Breast epithelium (tissue), 4 donors: ENCODE measurements around the gene ATXN1. TPM values are rescaled to one million over a fixed set of nuclear protein-coding genes. Genes with fewer than 3 reads are reported as not detected.

Experiments
- DNase-seq, 2 donors: peaks; one replicate each; pipeline ENCODE4 v3.0.0-alpha.2; 2019; ENCODE audit warnings: low spot score in 2 of 2
- H3K27ac ChIP-seq, 2 donors: fragments of 200-600 bp; sonication (generic) in 1 of 2; one replicate each; pipeline ENCODE4 v1.5.1; 2016 to 2019; ENCODE audit warnings: mild to moderate bottlenecking in 1 of 2
- H3K27me3 ChIP-seq, 2 donors: fragments of 200-600 bp; sonication (generic) in 1 of 2; one replicate each; pipeline versions ENCODE4 v1.5.1 to v1.6.0; 2017 to 2019; ENCODE audit warnings: control low read depth in 1 of 2, mild to moderate bottlenecking in 1 of 2
- H3K36me3 ChIP-seq: fragments of 200-600 bp; one replicate; pipeline ENCODE4 v1.5.1; 2019
- H3K4me1 ChIP-seq, 2 donors: fragments of 200-600 bp; sonication (generic); one replicate each; pipeline ENCODE4 v1.5.1; 2016 to 2019; ENCODE audit warnings: control low read depth in 1 of 2
- H3K4me3 ChIP-seq, 3 donors: fragments of 200-600 bp; sonication (generic); 1 replicate in 2 of 3; 2 replicates in 1 of 3; pipeline ENCODE4 v1.5.1; 2016 to 2019; ENCODE audit warnings: mild to moderate bottlenecking in 3 of 3, moderate library complexity in 2 of 3
- H3K9me3 ChIP-seq, 2 donors: fragments of 200-600 bp; sonication (generic) in 1 of 2; one replicate each; pipeline ENCODE4 v1.5.1; 2016 to 2019; ENCODE audit warnings: control low read depth in 1 of 2
- CTCF ChIP-seq, 3 donors: fragments of 450-650 bp; IDR thresholded peaks; one replicate each; pipeline ENCODE4 v1.5.1; 2016 to 2017; ENCODE audit warnings: antibody characterized with exemption in 3 of 3, mild to moderate bottlenecking in 3 of 3, moderate library complexity in 3 of 3
- POLR2A ChIP-seq: fragments of 450-650 bp; IDR thresholded peaks from one replicate; pipeline ENCODE4 v1.6.1; 2016; ENCODE audit warnings: antibody characterized with exemption, mild to moderate bottlenecking, moderate library complexity
- POLR2AphosphoS5 ChIP-seq, 3 donors: sonication (generic); formaldehyde crosslinking; IDR thresholded peaks; one replicate each; pipeline ENCODE4 v1.6.1; 2017; ENCODE audit warnings: antibody characterized with exemption in 3 of 3
- intact Hi-C: fragments of 100-400 bp; cut with DNase I; formaldehyde crosslinking; loops from one replicate; pipeline ENCODE4 v1.15.1; 2023; ENCODE audit warnings: low total_unique reads
- total RNA-seq, 3 donors: library from RNA; depleted of rRNA; stranded (reverse); fragments of >200 nt; gene quantifications; one replicate each; pipeline ENCODE4 v1.1.0, GENCODE V29; 2016

ATXN1 gene
- total RNA-seq, 3 donors from 2014 or later = 26.7 to 63.2 (median 37.4) TPM

GRCh38 chr6:16572943-16573342, 188.3 kb downstream of the ATXN1 start:
- no peak for DNase-seq
- TF ChIP-seq CTCF (IDR thresholded peaks at IDR 0.05) (no peak), POLR2AphosphoS5 (IDR thresholded peaks at IDR 0.05) (no peak), POLR2A (no peak)
- no peaks in the 10 kb centered on the region for H3K36me3 ChIP-seq
- no peaks in the 10 kb centered on the region for H3K9me3 ChIP-seq
- intact Hi-C loops = no loop called here
- H3K27ac ChIP-seq = no peak overlapping the region
- no peak overlapping the region for H3K4me3 ChIP-seq
- H3K27me3 ChIP-seq = no peaks in the 10 kb centered on the region
- no peaks in the 10 kb centered on the region for H3K4me1 ChIP-seq

- H3K9me3 ChIP-seq = no peaks in the 10 kb centered on the region
- no peak for DNase-seq
- intact Hi-C loops = no loop called here
- TF ChIP-seq CTCF (IDR thresholded peaks at IDR 0.05) = no peak
- TF ChIP-seq POLR2AphosphoS5 (IDR thresholded peaks at IDR 0.05) = no peak
- no peak for TF ChIP-seq POLR2A
- no peaks in the 10 kb centered on the region for H3K27me3 ChIP-seq
- no peaks in the 10 kb centered on the region for H3K36me3 ChIP-seq
- no peak overlapping the region for H3K4me3 ChIP-seq
- H3K4me1 ChIP-seq = no peaks in the 10 kb centered on the region
- no peak overlapping the region for H3K27ac ChIP-seq
These were observed 188.9 kb downstream of the ATXN1 start for GRCh38 chr6:16572317-16572716.

- intact Hi-C loops = no loop called here
- H3K4me3 ChIP-seq = no peak overlapping the region
- TF ChIP-seq POLR2AphosphoS5 (IDR thresholded peaks at IDR 0.05) (no peak), POLR2A (no peak), CTCF (IDR thresholded peaks at IDR 0.05) (no peak)
- H3K9me3 ChIP-seq = no peaks in the 10 kb centered on the region
- no peak for DNase-seq
- no peak overlapping the region for H3K27ac ChIP-seq
- no peaks in the 10 kb centered on the region for H3K36me3 ChIP-seq
- no peaks in the 10 kb centered on the region for H3K4me1 ChIP-seq
- H3K27me3 ChIP-seq = no peaks in the 10 kb centered on the region
These were observed 190.3 kb downstream of the ATXN1 start for GRCh38 chr6:16570946-16571345.

GRCh38 chr6:16570221-16570553, 191.1 kb downstream of the ATXN1 start:
- H3K4me1 ChIP-seq = no peaks in the 10 kb centered on the region
- H3K9me3 ChIP-seq = no peaks in the 10 kb centered on the region
- TF ChIP-seq CTCF (IDR thresholded peaks at IDR 0.05) (no peak), POLR2A (no peak), POLR2AphosphoS5 (IDR thresholded peaks at IDR 0.05) (no peak)
- no peak overlapping the region for H3K4me3 ChIP-seq
- no peak overlapping the region for H3K27ac ChIP-seq
- no peaks in the 10 kb centered on the region for H3K36me3 ChIP-seq
- intact Hi-C loops = no loop called here
- H3K27me3 ChIP-seq = no peaks in the 10 kb centered on the region
- no peak for DNase-seq

GRCh38 chr6:16568128-16568527, 193.1 kb downstream of the ATXN1 start:
- H3K9me3 ChIP-seq = no peaks in the 10 kb centered on the region
- H3K27ac ChIP-seq = no peak overlapping the region
- no peak for DNase-seq
- no peaks in the 10 kb centered on the region for H3K4me1 ChIP-seq
- TF ChIP-seq POLR2A = no peak
- TF ChIP-seq POLR2AphosphoS5 (IDR thresholded peaks at IDR 0.05) = no peak
- TF ChIP-seq CTCF (IDR thresholded peaks at IDR 0.05) = no peak
- intact Hi-C loops = no loop called here
- no peaks in the 10 kb centered on the region for H3K36me3 ChIP-seq
- no peaks in the 10 kb centered on the region for H3K27me3 ChIP-seq
- no peak overlapping the region for H3K4me3 ChIP-seq
